ENCODE results near the gene CHCHD3. TPM values are rescaled to one million over a fixed set of nuclear protein-coding genes. Genes with fewer than 3 reads are reported as not detected.

Gene CHCHD3
- total RNA-seq, 2 donors from 2014 or later, result 88.3 to 154 TPM

- no peak overlapping the region for H3K4me3 ChIP-seq
- no peaks in the 10 kb centered on the region for H3K9me3 ChIP-seq
- no peak for TF ChIP-seq CTCF (IDR thresholded peaks at IDR 0.05)
- no peak overlapping the region for H3K27ac ChIP-seq
- no peak for DNase-seq (ENCODE audit: low spot score)
- H3K27me3 ChIP-seq, result peaks cover 0 to 4% of the 10 kb centered on the region in 2 donors
- no peaks in the 10 kb centered on the region for H3K36me3 ChIP-seq
- peaks cover 0 to 53% of the 10 kb centered on the region in 2 donors for H3K4me1 ChIP-seq
These were observed 25.3 kb downstream of the CHCHD3 start for GRCh38 chr7:133056370-133057238.

- no peak for DNase-seq (ENCODE audit: low spot score)
- no peak overlapping the region for H3K27ac ChIP-seq
- no peak overlapping the region for H3K4me3 ChIP-seq
- H3K36me3 ChIP-seq, result no peaks in the 10 kb centered on the region
- TF ChIP-seq CTCF (IDR thresholded peaks at IDR 0.05), result no peak
- peaks cover 0 to 4% of the 10 kb centered on the region in 2 donors for H3K27me3 ChIP-seq
- H3K9me3 ChIP-seq, result no peaks in the 10 kb centered on the region
- peaks cover 0 to 57% of the 10 kb centered on the region in 2 donors for H3K4me1 ChIP-seq
These were observed 27.6 kb downstream of the CHCHD3 start for GRCh38 chr7:133054162-133054840.

- TF ChIP-seq CTCF (IDR thresholded peaks at IDR 0.05), result no peak
- peak; percentile 63 for DNase-seq (ENCODE audit: low spot score)
- H3K4me3 ChIP-seq, result no peak overlapping the region
- no peaks in the 10 kb centered on the region for H3K9me3 ChIP-seq
- H3K27me3 ChIP-seq, result peaks cover 0 to 4% of the 10 kb centered on the region in 2 donors
- H3K4me1 ChIP-seq, result peaks cover 0 to 57% of the 10 kb centered on the region in 2 donors
- H3K27ac ChIP-seq, result peak overlapping the region; percentile 72 to 85
- no peaks in the 10 kb centered on the region for H3K36me3 ChIP-seq
These were observed 28.5 kb downstream of the CHCHD3 start for GRCh38 chr7:133053321-133053891.

- no peak for DNase-seq (ENCODE audit: low spot score)
- Histone ChIP-seq H3K27me3 (peaks cover 0 to 4% of the 10 kb centered on the region in 2 donors), H3K27ac (peak overlapping the region; percentile 72 to 85), H3K4me3 (no peak overlapping the region), H3K4me1 (peaks cover 0 to 57% of the 10 kb centered on the region in 2 donors), H3K36me3 (no peaks in the 10 kb centered on the region), H3K9me3 (no peaks in the 10 kb centered on the region)
- TF ChIP-seq CTCF (IDR thresholded peaks at IDR 0.05), result no peak
These were observed 29.1 kb downstream of the CHCHD3 start for GRCh38 chr7:133052826-133053225.

GRCh38 chr7:133052401-133052756 lies 29.5 kb downstream of the CHCHD3 start:
- no peaks in the 10 kb centered on the region for H3K36me3 ChIP-seq
- no peaks in the 10 kb centered on the region for H3K9me3 ChIP-seq
- H3K4me3 ChIP-seq, result no peak overlapping the region
- no peak for DNase-seq (ENCODE audit: low spot score)
- H3K27me3 ChIP-seq, result peaks cover 0 to 4% of the 10 kb centered on the region in 2 donors
- H3K4me1 ChIP-seq, result peaks cover 0 to 57% of the 10 kb centered on the region in 2 donors
- no peak for TF ChIP-seq CTCF (IDR thresholded peaks at IDR 0.05)
- peak overlapping the region; percentile 72 to 85 for H3K27ac ChIP-seq
